ENCODE data around the gene F3. TPM values are rescaled to one million over a fixed set of nuclear protein-coding genes. Genes with fewer than 3 reads are reported as not detected.

The F3 gene
- polyA plus RNA-seq, 1 of the 3 experiments (the other 2 are of a cell fraction), result 1.8 TPM

- Histone ChIP-seq H4K20me1 (ENCODE audit: insufficient read depth) (no peaks in the 10 kb centered on the region), H3K4me3 (ENCODE audit: low read depth in 2 of 2, low read length in 1 of 2) (no peak overlapping the region), H3K36me3 (replicated peaks in 1 of 2; ENCODE audit: control insufficient read depth in 1 of 2, insufficient read depth in 2 of 2, low read length in 1 of 2) (no peaks in the 10 kb centered on the region), H3K9ac (no peak overlapping the region), H3K27me3 (ENCODE audit: insufficient read depth) (no peaks in the 10 kb centered on the region), H2AFZ (ENCODE audit: low read depth) (no peak overlapping the region), H3K4me2 (no peak overlapping the region), H3K27ac (ENCODE audit: low read depth in 2 of 2, low read length in 1 of 2) (no peak overlapping the region), H3K9me3 (no peaks in the 10 kb centered on the region), H3K4me1 (ENCODE audit: control insufficient read depth in 1 of 2, insufficient read depth in 2 of 2, low read depth in 1 of 2, low read length in 1 of 2) (peaks cover 0 to 9% of the 10 kb centered on the region in 2 experiments; a peak in 1 of 4 replicates), H3K79me2 (ENCODE audit: insufficient read depth) (no peaks in the 10 kb centered on the region), H3K9me2 (no peaks in the 10 kb centered on the region), H3F3A (replicated peaks; ENCODE audit: insufficient read depth) (no peaks in the 10 kb centered on the region)
- 57% methylated on average over 1 of the region's 1 CpG for WGBS (ENCODE audit: low lambda C conversion rate)
- ChIA-PET CTCF (interaction anchor here (0.8 to 2.2 kb wide), 10 partner anchors 11 to 516 kb away, joined by 3 to 7 read pairs (median 4); no protein-coding TSS in a partner anchor), POLR2A (interaction anchor here (0.9 kb wide), 1 partner anchor 14 kb away, joined by 3 read pairs; the partner anchor contains the start of gene F3)
- DNase-seq, result no peak
- TF ChIP-seq IRF3 (IDR thresholded peaks at IDR 0.05; ENCODE audit: low read depth, low read length), result no peak
- TF ChIP-seq, protein P1, sequence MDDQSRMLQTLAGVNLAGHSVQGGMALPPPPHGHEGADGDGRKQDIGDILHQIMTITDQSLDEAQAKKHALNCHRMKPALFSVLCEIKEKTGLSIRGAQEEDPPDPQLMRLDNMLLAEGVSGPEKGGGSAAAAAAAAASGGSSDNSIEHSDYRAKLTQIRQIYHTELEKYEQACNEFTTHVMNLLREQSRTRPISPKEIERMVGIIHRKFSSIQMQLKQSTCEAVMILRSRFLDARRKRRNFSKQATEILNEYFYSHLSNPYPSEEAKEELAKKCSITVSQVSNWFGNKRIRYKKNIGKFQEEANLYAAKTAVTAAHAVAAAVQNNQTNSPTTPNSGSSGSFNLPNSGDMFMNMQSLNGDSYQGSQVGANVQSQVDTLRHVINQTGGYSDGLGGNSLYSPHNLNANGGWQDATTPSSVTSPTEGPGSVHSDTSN (IDR thresholded peaks at IDR 0.05), result 0 out of 2 replicates have a peak, but pooled peaks have one; percentile 17
Measured at GRCh38 chr1:94527447-94528031, 14.0 kb downstream of the F3 start.

DNA sequence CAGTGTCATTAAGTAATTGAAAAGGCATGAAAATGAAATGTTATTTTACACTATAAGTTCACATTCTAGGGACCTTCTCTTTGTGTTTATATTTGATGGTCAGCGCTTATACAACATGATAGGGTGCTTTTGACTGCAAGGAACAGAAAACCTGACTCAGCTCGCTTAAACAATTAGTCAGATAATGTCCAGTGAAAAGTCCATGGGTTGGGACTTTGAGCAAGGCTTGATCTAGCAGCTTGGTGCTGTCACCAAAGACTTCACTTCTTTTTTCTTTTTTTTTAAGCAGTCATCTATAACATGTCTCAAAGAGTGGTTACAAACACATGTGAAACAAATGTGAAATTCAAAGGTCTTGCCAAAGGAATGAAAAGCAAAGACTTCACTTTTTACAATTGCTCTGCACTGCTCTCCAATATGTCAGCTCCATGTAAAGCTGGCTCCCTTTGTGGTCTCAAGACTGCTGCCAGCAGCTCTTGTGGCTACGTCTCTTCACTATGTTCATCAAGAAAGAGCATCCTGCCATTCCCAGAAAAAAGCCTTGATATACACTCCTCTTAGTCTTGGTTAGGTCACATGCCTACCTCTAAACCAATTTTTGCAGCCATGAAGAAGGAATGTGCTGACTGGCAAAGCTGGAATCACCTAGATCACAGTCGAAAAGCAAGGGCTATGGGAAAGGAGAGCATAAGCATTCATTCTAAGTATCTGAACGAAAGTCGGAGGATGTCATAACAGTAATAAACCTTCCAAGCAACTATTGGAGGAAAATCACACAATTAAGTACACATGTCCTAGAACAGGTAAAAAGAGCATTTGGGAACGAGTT, 15.2 kb downstream of the F3 start:
- Histone ChIP-seq H3K9me2 (no peaks in the 10 kb centered on the region), H3K4me2 (no peak overlapping the region), H3F3A (replicated peaks; ENCODE audit: insufficient read depth) (no peaks in the 10 kb centered on the region), H3K4me1 (ENCODE audit: control insufficient read depth in 1 of 2, insufficient read depth in 2 of 2, low read depth in 1 of 2, low read length in 1 of 2) (peaks cover 0 to 6% of the 10 kb centered on the region in 2 experiments; a peak in 1 of 4 replicates), H3K4me3 (ENCODE audit: low read depth in 2 of 2, low read length in 1 of 2) (no peak overlapping the region), H3K36me3 (replicated peaks in 1 of 2; ENCODE audit: control insufficient read depth in 1 of 2, insufficient read depth in 2 of 2, low read length in 1 of 2) (no peaks in the 10 kb centered on the region), H3K27me3 (ENCODE audit: insufficient read depth) (no peaks in the 10 kb centered on the region), H2AFZ (ENCODE audit: low read depth) (no peak overlapping the region), H3K9me3 (no peaks in the 10 kb centered on the region), H3K9ac (no peak overlapping the region), H3K27ac (ENCODE audit: low read depth in 2 of 2, low read length in 1 of 2) (no peak overlapping the region), H3K79me2 (ENCODE audit: insufficient read depth) (no peaks in the 10 kb centered on the region), H4K20me1 (ENCODE audit: insufficient read depth) (no peaks in the 10 kb centered on the region)
- no peak for DNase-seq
- CTCF ChIA-PET, result interaction anchor here (0.9 to 2.2 kb wide), 6 partner anchors 21 to 517 kb away, joined by 3 to 7 read pairs (median 4); no protein-coding TSS in a partner anchor
- 92% methylated on average over 7 of the region's 7 CpGs for WGBS (ENCODE audit: low lambda C conversion rate)
- no peak for TF ChIP-seq ELF1 (IDR thresholded peaks at IDR 0.05)
- no peak for TF ChIP-seq TEAD4 (IDR thresholded peaks at IDR 0.05; ENCODE audit: borderline replicate concordance, insufficient read depth)
- no peak for TF ChIP-seq SIN3A (IDR thresholded peaks at IDR 0.05; ENCODE audit: borderline replicate concordance, low read depth, low read length)
- no peak for TF ChIP-seq MEF2A (IDR thresholded peaks at IDR 0.05; ENCODE audit: borderline replicate concordance, low read depth)
- no peak for TF ChIP-seq FOXM1 (IDR thresholded peaks at IDR 0.05; ENCODE audit: low read depth)
- no peak for TF ChIP-seq RAD21 (IDR thresholded peaks at IDR 0.05; ENCODE audit: low read length)
- TF ChIP-seq NFIC (IDR thresholded peaks at IDR 0.05; ENCODE audit: borderline replicate concordance), result no peak
- POLR2A ChIA-PET, result interaction anchor here (0.9 kb wide), 1 partner anchor 15 kb away, joined by 3 read pairs; the partner anchor contains the start of gene F3
